CD4-positive, alpha-beta memory T cell (primary cell): Measurements from ENCODE around the gene ILF3. TPM values are rescaled to one million over a fixed set of nuclear protein-coding genes. Genes with fewer than 3 reads are reported as not detected.

ENCODE experiments used
- CTCF ChIA-PET: fragments of 350-600 bp; sonication (Branson Sonifier 250); formaldehyde crosslinking; loops from one replicate; lab custom pipeline; 2021; ENCODE audit warnings: inconsistent platforms; ENCODE audit not compliant: partially characterized antibody; lab: Charles Lee
- POLR2A ChIA-PET: fragments of 350-600 bp; sonication (Branson Sonifier 250); formaldehyde crosslinking; loops from one replicate; lab custom pipeline; 2021; ENCODE audit not compliant: partially characterized antibody; lab: Charles Lee
- DNase-seq, 5 donors: peaks; one replicate each; pipeline versions ENCODE4 v3.0.0 to v3.0.0-alpha.2; 2020 to 2022; ENCODE audit warnings: mixed read lengths in 1 of 5
- H3K27ac ChIP-seq: one replicate; pipeline ENCODE4 v1.7.0; 2013; ENCODE audit warnings: low read depth, low read length
- H3K27me3 ChIP-seq: 2 replicates; pipeline ENCODE4 v1.7.0; 2013; ENCODE audit warnings: mild to moderate bottlenecking, low read length, moderate library complexity; ENCODE audit not compliant: insufficient read depth
- H3K36me3 ChIP-seq: 2 replicates; pipeline ENCODE4 v1.7.0; 2013; ENCODE audit warnings: mild to moderate bottlenecking, low read length, moderate library complexity; ENCODE audit not compliant: insufficient read depth
- H3K4me1 ChIP-seq: 2 replicates; pipeline ENCODE4 v1.7.0; 2013; ENCODE audit warnings: mild to moderate bottlenecking, low read length, moderate library complexity; ENCODE audit not compliant: insufficient read depth
- H3K4me3 ChIP-seq, 2 donors: one replicate each; pipeline ENCODE4 v1.7.0; 2013; ENCODE audit warnings: low read length in 2 of 2, mild to moderate bottlenecking in 1 of 2
- H3K9me3 ChIP-seq, 2 donors: one replicate each; pipeline ENCODE4 v1.7.0; 2013; ENCODE audit warnings: low read length in 2 of 2, control low read depth in 1 of 2; ENCODE audit not compliant: control insufficient read depth in 1 of 2
- H3K27ac Mint-ChIP-seq, 7 donors: one replicate each; pipeline ENCODE4 v1.8.0; 2020 to 2021; ENCODE audit warnings: mixed read lengths in 7 of 7, mild to moderate bottlenecking in 6 of 7, inconsistent platforms in 3 of 7, moderate library complexity in 3 of 7
- H3K27me3 Mint-ChIP-seq, 2 donors: one replicate each; pipeline ENCODE4 v1.8.0; 2020 to 2021; ENCODE audit warnings: mixed read lengths in 2 of 2
- H3K36me3 Mint-ChIP-seq, 2 donors: one replicate each; pipeline ENCODE4 v1.8.0; 2020 to 2021; ENCODE audit warnings: mixed read lengths in 2 of 2, inconsistent platforms in 1 of 2, mild to moderate bottlenecking in 1 of 2
- H3K4me1 Mint-ChIP-seq, 4 donors: one replicate each; pipeline ENCODE4 v1.8.0; 2020 to 2021; ENCODE audit warnings: mixed read lengths in 4 of 4, mild to moderate bottlenecking in 1 of 4
- H3K4me3 Mint-ChIP-seq, 8 donors: one replicate each; pipeline ENCODE4 v1.8.0; 2020 to 2021; ENCODE audit warnings: mixed read lengths in 8 of 8, mild to moderate bottlenecking in 7 of 8, moderate library complexity in 6 of 8, inconsistent platforms in 3 of 8
- H3K9me3 Mint-ChIP-seq, 8 donors: one replicate each; pipeline ENCODE4 v1.8.0; 2020 to 2021; ENCODE audit warnings: mixed read lengths in 8 of 8, mild to moderate bottlenecking in 5 of 8, inconsistent platforms in 3 of 8, moderate library complexity in 1 of 8
- intact Hi-C: fragments of 100-400 bp; cut with micrococcal nuclease; formaldehyde crosslinking; loops from one replicate; pipeline ENCODE4 v1.15.1; 2023
- polyA plus RNA-seq, 2 donors: library from polyadenylated mRNA; unstranded; fragments of 300-500 nt; fragmentation: Illumina TruSeq; gene quantifications; one replicate each; pipeline ENCODE4 v1.2.3, GENCODE V29; 2021
- total RNA-seq, 2 experiments: library from RNA; stranded (reverse); gene quantifications; one replicate each; pipeline ENCODE4 v1.2.3, GENCODE V29; 2021

Gene ILF3
- total RNA-seq: 100 to 1,000 TPM; 291 to 302 TPM
- polyA plus RNA-seq: 100 to 1,000 TPM in 1 of 2 donors, 10 to 100 TPM in 1; 36.2 to 103 TPM

GRCh38 chr19:10653732-10654609 is at the start of gene ILF3:
Gene ILF3, plus strand, starts transcription at chr19:10654346. Its CDS starts 16,260 bp downstream, at chr19:10670606.
- peak; percentile 100 for DNase-seq
- ChIA-PET POLR2A (interaction anchor here (0.6 to 4.9 kb wide), 19 partner anchors 9 to 832 kb away, joined by 3 to 51 read pairs (median 4); partner anchors contain the start of genes CARM1, CDKN2D, DNM2 and KRI1), CTCF (interaction anchor here (2.5 to 13.5 kb wide), 2 partner anchors 10 to 72 kb away, joined by 9 to 473 read pairs; no protein-coding TSS in a partner anchor)
- Mint-ChIP-seq H3K4me1 (peaks cover 24 to 59% (median 40%) of the 10 kb centered on the region in 4 donors), H3K27ac (peak within 1 kb of the TSS; percentile 98 to 100 (median 99)), H3K9me3 (peaks cover 0 to 3% (median 0%) of the 10 kb centered on the region in 8 donors), H3K36me3 (peaks cover 4 to 41% of the 10 kb centered on the region in 2 donors), H3K4me3 (peak within 1 kb of the TSS; percentile 93 to 98 (median 96)), H3K27me3 (peaks cover 0 to 4% of the 10 kb centered on the region in 2 donors)
- Histone ChIP-seq H3K9me3 (no peaks in the 10 kb centered on the region), H3K4me1 (peaks cover 57% of the 10 kb centered on the region), H3K36me3 (no peaks in the 10 kb centered on the region), H3K4me3 (peak within 1 kb of the TSS; percentile 92 to 94), H3K27me3 (no peaks in the 10 kb centered on the region), H3K27ac (peak within 1 kb of the TSS; percentile 100)
- intact Hi-C loops: loop anchor here (1.0 to 2.0 kb wide), 9 partner anchors 41 to 251 kb away; partner anchors contain the start of genes CARM1, CDC37, KEAP1 and KRI1

GRCh38 chr19:10604460-10604980 is 49.6 kb upstream of the ILF3 start:
- no peaks in the 10 kb centered on the region for H3K27me3 Mint-ChIP-seq
- CTCF ChIA-PET: interaction anchor here (0.6 to 7.5 kb wide), 10 partner anchors 12 to 125 kb away, joined by 3 to 53 read pairs (median 4); partner anchors contain the start of gene QTRT1
- peaks cover 0 to 2% (median 0%) of the 10 kb centered on the region in 8 donors for H3K9me3 Mint-ChIP-seq
- H3K36me3 ChIP-seq: no peaks in the 10 kb centered on the region
- peaks cover 29% of the 10 kb centered on the region for H3K4me1 ChIP-seq
- POLR2A ChIA-PET: interaction anchor here (1.0 to 4.6 kb wide), 22 partner anchors 8 to 1687 kb away, joined by 3 to 65 read pairs (median 14); partner anchors contain the start of genes CDKN2D, KRI1, QTRT1 and S1PR5
- H3K4me3 Mint-ChIP-seq: peak overlapping the region; percentile 98 to 99 (median 99)
- H3K4me1 Mint-ChIP-seq: peaks cover 17 to 34% (median 21%) of the 10 kb centered on the region in 4 donors
- peak overlapping the region; percentile 85 to 94 for H3K4me3 ChIP-seq
- H3K27me3 ChIP-seq: no peaks in the 10 kb centered on the region
- peak overlapping the region; percentile 99 to 100 (median 100) for H3K27ac Mint-ChIP-seq
- intact Hi-C loops: loop anchor here (1.0 to 5.0 kb wide), 2 partner anchors 37 to 40 kb away; partner anchors contain the start of genes CDKN2D and KRI1
- H3K27ac ChIP-seq: peak overlapping the region; percentile 96
- H3K9me3 ChIP-seq: no peaks in the 10 kb centered on the region
- DNase-seq: peak in 2 of 5 donors; percentile 22 to 47
- H3K36me3 Mint-ChIP-seq: peaks cover 0 to 12% of the 10 kb centered on the region in 2 donors

- Mint-ChIP-seq H3K27ac (peak overlapping the region in 1 of 7 donors; percentile 77), H3K36me3 (peaks cover 4 to 9% of the 10 kb centered on the region in 2 donors), H3K27me3 (no peaks in the 10 kb centered on the region), H3K4me1 (peaks cover 8 to 37% (median 24%) of the 10 kb centered on the region in 4 donors), H3K4me3 (no peak overlapping the region), H3K9me3 (peaks cover 0 to 2% (median 0%) of the 10 kb centered on the region in 8 donors)
- no peaks in the 10 kb centered on the region for H3K9me3 ChIP-seq
- no peak overlapping the region for H3K27ac ChIP-seq
- ChIA-PET CTCF (interaction anchor here (2.5 to 3.6 kb wide), 2 partner anchors 31 to 32 kb away, joined by 11 to 18 read pairs; no protein-coding TSS in a partner anchor), POLR2A (interaction anchor here (1.0 to 2.4 kb wide), 3 partner anchors 9 to 15 kb away, joined by 3 to 17 read pairs (median 4); no protein-coding TSS in a partner anchor)
- peaks cover 5% of the 10 kb centered on the region for H3K36me3 ChIP-seq
- intact Hi-C loops: no loop called here
- peaks cover 30% of the 10 kb centered on the region for H3K4me1 ChIP-seq
- H3K27me3 ChIP-seq: no peaks in the 10 kb centered on the region
- no peak for DNase-seq
- no peak overlapping the region for H3K4me3 ChIP-seq
These were observed 42.2 kb upstream of the ILF3 start for GRCh38 chr19:10611907-10612306.

GRCh38 chr19:10612499-10613119 is 41.5 kb upstream of the ILF3 start:
- H3K27me3 Mint-ChIP-seq: no peaks in the 10 kb centered on the region
- Histone ChIP-seq H3K27ac (no peak overlapping the region), H3K9me3 (no peaks in the 10 kb centered on the region), H3K36me3 (peaks cover 5% of the 10 kb centered on the region), H3K27me3 (no peaks in the 10 kb centered on the region), H3K4me1 (peaks cover 35% of the 10 kb centered on the region), H3K4me3 (no peak overlapping the region)
- peaks cover 7 to 10% of the 10 kb centered on the region in 2 donors for H3K36me3 Mint-ChIP-seq
- peaks cover 0 to 2% (median 0%) of the 10 kb centered on the region in 8 donors for H3K9me3 Mint-ChIP-seq
- POLR2A ChIA-PET: interaction anchor here (1.0 to 2.4 kb wide), 2 partner anchors 10 to 16 kb away, joined by 3 to 17 read pairs; no protein-coding TSS in a partner anchor
- intact Hi-C loops: no loop called here
- no peak for DNase-seq
- peak overlapping the region in 4 of 7 donors; percentile 29 to 77 (median 43) for H3K27ac Mint-ChIP-seq
- H3K4me1 Mint-ChIP-seq: peaks cover 8 to 40% (median 27%) of the 10 kb centered on the region in 4 donors
- CTCF ChIA-PET: interaction anchor here (2.5 to 3.6 kb wide), 2 partner anchors 32 kb away, joined by 11 to 18 read pairs; no protein-coding TSS in a partner anchor
- peak overlapping the region in 1 of 8 donors; percentile 45 for H3K4me3 Mint-ChIP-seq

GRCh38 chr19:10615429-10616023 is 38.6 kb upstream of the ILF3 start:
- H3K36me3 ChIP-seq: peaks cover 5% of the 10 kb centered on the region
- peaks cover 10 to 16% of the 10 kb centered on the region in 2 donors for H3K36me3 Mint-ChIP-seq
- CTCF ChIA-PET: interaction anchor here (1.8 kb wide), 2 partner anchors 11 to 35 kb away, joined by 4 to 7 read pairs; no protein-coding TSS in a partner anchor
- intact Hi-C loops: no loop called here
- H3K4me3 ChIP-seq: no peak overlapping the region
- H3K4me1 Mint-ChIP-seq: peaks cover 12 to 52% (median 32%) of the 10 kb centered on the region in 4 donors
- H3K27me3 Mint-ChIP-seq: no peaks in the 10 kb centered on the region
- H3K9me3 ChIP-seq: no peaks in the 10 kb centered on the region
- no peaks in the 10 kb centered on the region for H3K27me3 ChIP-seq
- DNase-seq: no peak
- H3K27ac Mint-ChIP-seq: peak overlapping the region in 6 of 7 donors; percentile 42 to 89 (median 64)
- H3K27ac ChIP-seq: no peak overlapping the region
- peaks cover 42% of the 10 kb centered on the region for H3K4me1 ChIP-seq
- POLR2A ChIA-PET: interaction anchor here (0.6 to 1.1 kb wide), 3 partner anchors 11 to 130 kb away, joined by 3 to 12 read pairs (median 3); no protein-coding TSS in a partner anchor
- peak overlapping the region in 5 of 8 donors; percentile 34 to 62 (median 46) for H3K4me3 Mint-ChIP-seq
- H3K9me3 Mint-ChIP-seq: peaks cover 0 to 3% (median 0%) of the 10 kb centered on the region in 8 donors
